H9 (cell line): ENCODE data around the gene SLC4A11. TPM values are rescaled to one million over a fixed set of nuclear protein-coding genes. Genes with fewer than 3 reads are reported as not detected.
A peak's percentile ranks its signal among the peaks of the same experiment; 100 is the strongest.

Experiments
- DNase-seq: peaks from one replicate; pipeline ENCODE4 v3.0.0-alpha.2; 2017
- H2AFZ ChIP-seq: one replicate; pipeline ENCODE4 v1.6.1; 2013; ENCODE audit warnings: mild to moderate bottlenecking, low read length, control low read depth, moderate library complexity
- H2AK5ac ChIP-seq: 2 replicates; pipeline ENCODE4 v1.6.1; 2013; ENCODE audit warnings: low read length, control low read depth, mixed read lengths; ENCODE audit not compliant: insufficient read length
- H2BK120ac ChIP-seq: one replicate; pipeline ENCODE4 v1.6.1; 2013; ENCODE audit warnings: low read depth, mild to moderate bottlenecking, low read length, control low read depth, inconsistent platforms; ENCODE audit not compliant: poor library complexity, severe bottlenecking
- H2BK12ac ChIP-seq: 2 replicates; pipeline ENCODE4 v1.6.1; 2013; ENCODE audit warnings: low read length, control low read depth, mixed read lengths, low read depth; ENCODE audit not compliant: insufficient read length
- H2BK15ac ChIP-seq: 2 replicates; pipeline ENCODE4 v1.6.1; 2013; ENCODE audit warnings: low read depth, low read length, control low read depth
- H2BK20ac ChIP-seq: one replicate; pipeline ENCODE4 v1.6.1; 2013; ENCODE audit warnings: low read depth, mild to moderate bottlenecking, low read length, control low read depth, inconsistent platforms; ENCODE audit not compliant: poor library complexity, severe bottlenecking
- H2BK5ac ChIP-seq: 2 replicates; pipeline ENCODE4 v1.6.1; 2013; ENCODE audit warnings: low read length, control low read depth, mixed read lengths; ENCODE audit not compliant: insufficient read length
- H3K14ac ChIP-seq: 2 replicates; pipeline ENCODE4 v1.6.1; 2013; ENCODE audit warnings: low read length, control low read depth; ENCODE audit not compliant: insufficient read depth
- H3K18ac ChIP-seq: 2 replicates; pipeline ENCODE4 v1.6.1; 2013; ENCODE audit warnings: low read depth, mild to moderate bottlenecking, mixed read lengths, low read length, control low read depth; ENCODE audit not compliant: insufficient read length
- H3K23ac ChIP-seq: 2 replicates; pipeline ENCODE4 v1.6.1; 2013; ENCODE audit warnings: low read length, control low read depth, mixed read lengths, low read depth; ENCODE audit not compliant: insufficient read length
- H3K23me2 ChIP-seq: 2 replicates; pipeline ENCODE4 v1.6.1; 2013; ENCODE audit warnings: low read depth, mild to moderate bottlenecking, mixed read lengths, low read length, control low read depth; ENCODE audit not compliant: insufficient read length, poor library complexity, severe bottlenecking
- H3K27ac ChIP-seq: 2 replicates; pipeline ENCODE4 v1.5.1; 2013; ENCODE audit warnings: low read length, control low read depth, mixed read lengths, low read depth; ENCODE audit not compliant: insufficient read length
- H3K27me3 ChIP-seq: 2 replicates; pipeline ENCODE4 v1.6.1; 2013; ENCODE audit warnings: low read length, control low read depth, inconsistent platforms; ENCODE audit not compliant: insufficient read depth
- H3K4ac ChIP-seq: 2 replicates; pipeline ENCODE4 v1.6.1; 2013; ENCODE audit warnings: low read depth, mild to moderate bottlenecking, control low read depth, inconsistent platforms, low read length, moderate library complexity
- H3K4me1 ChIP-seq: 2 replicates; pipeline ENCODE4 v1.6.1; 2013; ENCODE audit warnings: low read length, control low read depth, inconsistent platforms; ENCODE audit not compliant: insufficient read depth
- H3K4me2 ChIP-seq: 2 replicates; pipeline ENCODE4 v1.6.1; 2013; ENCODE audit warnings: low read length, control low read depth, mixed read lengths; ENCODE audit not compliant: insufficient read length, insufficient read depth
- H3K56ac ChIP-seq: 2 replicates; pipeline ENCODE4 v1.6.1; 2013; ENCODE audit warnings: low read depth, mild to moderate bottlenecking, mixed read lengths, low read length, control low read depth; ENCODE audit not compliant: insufficient read length
- H3K79me1 ChIP-seq: 2 replicates; pipeline ENCODE4 v1.6.1; 2013; ENCODE audit warnings: low read depth, mild to moderate bottlenecking, moderate library complexity, low read length, control low read depth, inconsistent platforms; ENCODE audit not compliant: insufficient read depth, poor library complexity, severe bottlenecking
- H3K79me2 ChIP-seq: 2 replicates; pipeline ENCODE4 v1.6.1; 2013; ENCODE audit warnings: low read length, control low read depth, inconsistent platforms; ENCODE audit not compliant: insufficient read depth
- H3K9ac ChIP-seq: 2 replicates; pipeline ENCODE4 v1.6.1; 2013; ENCODE audit warnings: low read length, control low read depth, mixed read lengths; ENCODE audit not compliant: insufficient read length; ENCODE audit errors: extremely low read depth
- H3K9me3 ChIP-seq: one replicate; pipeline ENCODE4 v1.6.1; 2013; ENCODE audit warnings: low read depth, low read length, inconsistent platforms; ENCODE audit not compliant: control insufficient read depth
- H3T11ph ChIP-seq: one replicate; pipeline ENCODE4 v1.6.1; 2013; ENCODE audit warnings: mild to moderate bottlenecking, low read length, control low read depth, inconsistent platforms
- H4K20me1 ChIP-seq: one replicate; pipeline ENCODE4 v1.6.1; 2013; ENCODE audit not compliant: control insufficient read depth, insufficient read length, insufficient read depth
- H4K5ac ChIP-seq: 2 replicates; pipeline ENCODE4 v1.6.1; 2013; ENCODE audit warnings: low read depth, mild to moderate bottlenecking, mixed read lengths, low read length, control low read depth; ENCODE audit not compliant: insufficient read length
- H4K8ac ChIP-seq: replicated peaks from 2 replicates; pipeline ENCODE4 v1.6.1; 2013; ENCODE audit warnings: low read length, control low read depth, mixed read lengths, low read depth; ENCODE audit not compliant: insufficient read length
- H4K91ac ChIP-seq: 2 replicates; pipeline ENCODE4 v1.6.1; 2013; ENCODE audit warnings: low read depth, mild to moderate bottlenecking, moderate library complexity, mixed read lengths, low read length, control low read depth; ENCODE audit not compliant: insufficient read length
- H3K27ac Mint-ChIP-seq, 3 experiments: 2 replicates in 2 of 3; 3 replicates in 1 of 3; pipeline ENCODE4 v1.8.0; 2020 to 2021; ENCODE audit warnings: mixed read lengths in 3 of 3, mild to moderate bottlenecking in 1 of 3, moderate library complexity in 1 of 3
- H3K27me3 Mint-ChIP-seq: 2 replicates; pipeline ENCODE4 v1.8.0; 2021; ENCODE audit warnings: low read depth, mild to moderate bottlenecking, moderate library complexity, mixed read lengths
- H3K36me3 Mint-ChIP-seq, 3 experiments: 2 replicates in 2 of 3; 3 replicates in 1 of 3; pipeline ENCODE4 v1.8.0; 2020 to 2021; ENCODE audit warnings: low read depth in 3 of 3, mixed read lengths in 3 of 3; ENCODE audit not compliant: insufficient read depth in 1 of 3
- H3K4me1 Mint-ChIP-seq, 2 experiments: 2 replicates each; pipeline ENCODE4 v1.8.0; 2020; ENCODE audit warnings: mixed read lengths in 2 of 2
- H3K4me3 Mint-ChIP-seq, 2 experiments: 2 replicates in 1 of 2; 3 replicates in 1 of 2; pipeline ENCODE4 v1.8.0; 2020 to 2021; ENCODE audit warnings: mild to moderate bottlenecking in 2 of 2, mixed read lengths in 2 of 2, moderate library complexity in 1 of 2
- H3K9me3 Mint-ChIP-seq, 2 experiments: 2 replicates in 1 of 2; 3 replicates in 1 of 2; pipeline ENCODE4 v1.8.0; 2020; ENCODE audit warnings: mild to moderate bottlenecking in 2 of 2, mixed read lengths in 2 of 2, moderate library complexity in 1 of 2
- WGBS: extraction: QIAGEN DNeasy Blood & Tissue Kit; methylation state at CpG from one replicate; pipeline ENCODE4 v1.1.7; 2013; ENCODE audit warnings: missing lambda C conversion rate, low lambda C conversion rate, mixed read lengths; ENCODE audit not compliant: insufficient read length; ENCODE audit errors: extremely low coverage; 5-methylcytosine and 5-hydroxymethylcytosine counted together
- total RNA-seq: library from RNA; stranded (reverse); gene quantifications from 2 replicates; pipeline ENCODE4 v1.2.1, GENCODE V29; 2021
- TF ChIP-seq, protein P1 (sequence below): fragments of 200-600 bp; sonication (generic); conservative IDR thresholded peaks from 3 replicates; pipeline ENCODE4 v1.8.0; 2021; ENCODE audit warnings: antibody characterized with exemption, mild to moderate bottlenecking

Gene SLC4A11
- total RNA-seq, 1 experiment from 2014 or later: 29.4 TPM

DNA sequence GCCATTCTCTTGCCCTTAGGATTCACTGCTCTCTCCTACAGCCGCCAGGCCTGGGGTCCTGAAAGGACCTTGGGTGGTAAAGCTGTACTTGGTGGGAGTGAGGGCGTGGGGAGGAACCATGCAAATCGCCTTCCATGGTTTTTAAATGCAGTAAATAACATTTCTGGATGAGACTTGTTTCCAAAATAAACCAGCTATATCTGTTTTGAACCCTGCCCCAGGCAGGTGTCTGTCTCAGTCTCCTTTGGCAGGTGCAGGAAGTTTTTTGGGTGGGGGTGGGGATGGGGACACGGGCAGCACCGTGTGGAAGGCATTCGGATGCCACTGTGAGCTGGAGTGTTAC lies 15.4 kb downstream of the SLC4A11 start:
- H4K20me1 ChIP-seq: no peaks in the 10 kb centered on the region
- no peak overlapping the region for H2BK12ac ChIP-seq
- no peak overlapping the region for H2BK5ac ChIP-seq
- H3K27me3 Mint-ChIP-seq: no peaks in the 10 kb centered on the region
- no peak overlapping the region for H4K8ac ChIP-seq
- no peaks in the 10 kb centered on the region for H3K23me2 ChIP-seq
- no peak overlapping the region for H2AK5ac ChIP-seq
- H2BK15ac ChIP-seq: no peak overlapping the region
- H3K14ac ChIP-seq: no peak overlapping the region
- H3K36me3 Mint-ChIP-seq: peaks cover 18 to 56% (median 23%) of the 10 kb centered on the region in 3 experiments; a peak in 6 of 7 replicates
- H3K27me3 ChIP-seq: no peaks in the 10 kb centered on the region
- no peak overlapping the region for H3K9ac ChIP-seq
- no peak overlapping the region for H4K91ac ChIP-seq
- H4K5ac ChIP-seq: no peak overlapping the region
- H3T11ph ChIP-seq: no peak overlapping the region
- no peak overlapping the region for H2AFZ ChIP-seq
- no peaks in the 10 kb centered on the region for H3K9me3 ChIP-seq
- no peak overlapping the region for H2BK120ac ChIP-seq
- H3K27ac Mint-ChIP-seq: peak overlapping the region in 1 of 3 experiments; percentile 85; a peak in 1 of 7 replicates
- no peak overlapping the region for H3K27ac ChIP-seq
- H3K23ac ChIP-seq: no peak overlapping the region
- no peaks in the 10 kb centered on the region for H3K4me1 ChIP-seq
- TF ChIP-seq, protein P1, sequence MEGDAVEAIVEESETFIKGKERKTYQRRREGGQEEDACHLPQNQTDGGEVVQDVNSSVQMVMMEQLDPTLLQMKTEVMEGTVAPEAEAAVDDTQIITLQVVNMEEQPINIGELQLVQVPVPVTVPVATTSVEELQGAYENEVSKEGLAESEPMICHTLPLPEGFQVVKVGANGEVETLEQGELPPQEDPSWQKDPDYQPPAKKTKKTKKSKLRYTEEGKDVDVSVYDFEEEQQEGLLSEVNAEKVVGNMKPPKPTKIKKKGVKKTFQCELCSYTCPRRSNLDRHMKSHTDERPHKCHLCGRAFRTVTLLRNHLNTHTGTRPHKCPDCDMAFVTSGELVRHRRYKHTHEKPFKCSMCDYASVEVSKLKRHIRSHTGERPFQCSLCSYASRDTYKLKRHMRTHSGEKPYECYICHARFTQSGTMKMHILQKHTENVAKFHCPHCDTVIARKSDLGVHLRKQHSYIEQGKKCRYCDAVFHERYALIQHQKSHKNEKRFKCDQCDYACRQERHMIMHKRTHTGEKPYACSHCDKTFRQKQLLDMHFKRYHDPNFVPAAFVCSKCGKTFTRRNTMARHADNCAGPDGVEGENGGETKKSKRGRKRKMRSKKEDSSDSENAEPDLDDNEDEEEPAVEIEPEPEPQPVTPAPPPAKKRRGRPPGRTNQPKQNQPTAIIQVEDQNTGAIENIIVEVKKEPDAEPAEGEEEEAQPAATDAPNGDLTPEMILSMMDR: no peak
- no peaks in the 10 kb centered on the region for H3K79me2 ChIP-seq
- no peak overlapping the region for H3K18ac ChIP-seq
- H3K4me2 ChIP-seq: no peak overlapping the region
- whole genome bisulfite sequencing: no CpG with 5 or more reads among the region's 6 CpGs
- H2BK20ac ChIP-seq: no peak overlapping the region
- no peak for DNase-seq
- no peaks in the 10 kb centered on the region for H3K9me3 Mint-ChIP-seq
- no peaks in the 10 kb centered on the region for H3K4me1 Mint-ChIP-seq
- no peaks in the 10 kb centered on the region for H3K79me1 ChIP-seq
- no peak overlapping the region for H3K4ac ChIP-seq
- H3K56ac ChIP-seq: no peak overlapping the region
- no peak overlapping the region for H3K4me3 Mint-ChIP-seq
